Endothelial cell of umbilical vein (primary cell): ENCODE results near the gene CMSS1. TPM values are rescaled to one million over a fixed set of nuclear protein-coding genes. Genes with fewer than 3 reads are reported as not detected.

Experiments used
- BruUV-seq: library from RNA; stranded (reverse); fragments of 400-500 nt; replicated peaks from 2 replicates; lab custom pipeline; 2021; lab: Mats Ljungman, UMichigan
- CTCF ChIA-PET: fragments of 300-600, 350-600 bp; sonication (Branson Sonifier 250); formaldehyde crosslinking; loops from one replicate; lab custom pipeline; 2021; ENCODE audit warnings: antibody characterized with exemption, inconsistent platforms; lab: Charles Lee
- POLR2A ChIA-PET: fragments of 300-600, 350-600 bp; sonication (Branson Sonifier 250); formaldehyde crosslinking; loops from one replicate; lab custom pipeline; 2021; ENCODE audit warnings: antibody characterized with exemption, inconsistent platforms; lab: Charles Lee
- DNase-seq: peaks from one replicate; pipeline ENCODE4 v3.0.0-alpha.2; 2011; ENCODE audit warnings: low read depth, low spot score
- FAIRE-seq: peaks from 2 replicates; lab custom pipeline; 2011; peaks lifted over from hg19 to GRCh38; lab: Jason Lieb, UNC
- H2AFZ ChIP-seq: 2 replicates; pipeline ENCODE4 v1.6.0; 2012; ENCODE audit warnings: low read depth, low read length, control low read depth, inconsistent platforms
- H3K27ac ChIP-seq: 2 replicates; pipeline ENCODE4 v1.5.1; 2011; ENCODE audit warnings: low read depth, mild to moderate bottlenecking, control low read depth, low read length, moderate library complexity; ENCODE audit not compliant: insufficient read depth
- H3K27me3 ChIP-seq, 2 experiments: 2 replicates each; pipeline versions ENCODE4 v1.6.0 to v1.6.1; 2011; ENCODE audit warnings: low read length in 2 of 2, mixed read lengths in 1 of 2; ENCODE audit not compliant: control insufficient read depth in 2 of 2, insufficient read depth in 2 of 2
- H3K36me3 ChIP-seq, 2 experiments: 2 replicates in 1 of 2; 3 replicates in 1 of 2; pipeline ENCODE4 v1.5.1; 2011; ENCODE audit warnings: low read length in 2 of 2, mild to moderate bottlenecking in 1 of 2, moderate library complexity in 1 of 2; ENCODE audit not compliant: control insufficient read depth in 2 of 2, insufficient read depth in 2 of 2; ENCODE audit errors: extremely low read depth in 1 of 2
- H3K4me1 ChIP-seq: 3 replicates; pipeline ENCODE4 v1.5.1; 2011; ENCODE audit warnings: mild to moderate bottlenecking, low read length; ENCODE audit not compliant: control insufficient read depth, insufficient read depth; ENCODE audit errors: extremely low read depth
- H3K4me2 ChIP-seq: 2 replicates; pipeline ENCODE4 v1.6.1; 2011; ENCODE audit warnings: low read length, control low read depth, mixed read lengths; ENCODE audit not compliant: insufficient read depth
- H3K4me3 ChIP-seq, 3 experiments: fragments of 200-600 bp in 1 of 3; sonication (generic), shearing (Covaris generic) in 1 of 3; replicated peaks in 1 of 3; 2 replicates each; pipeline ENCODE4 v1.5.1; 2011 to 2016; ENCODE audit warnings: control low read depth in 3 of 3, low read length in 3 of 3, mild to moderate bottlenecking in 2 of 3, inconsistent platforms in 1 of 3, low read depth in 1 of 3, moderate library complexity in 1 of 3; ENCODE audit not compliant: insufficient read depth in 1 of 3
- H3K79me2 ChIP-seq: 2 replicates; pipeline ENCODE4 v1.6.0; 2012; ENCODE audit warnings: low read length, inconsistent platforms; ENCODE audit not compliant: control insufficient read depth, insufficient read depth
- H3K9ac ChIP-seq: replicated peaks from 2 replicates; pipeline ENCODE3; 2011; ENCODE audit warnings: low read length, control low read depth; ENCODE audit not compliant: insufficient read depth; ENCODE audit errors: extremely low read depth
- H3K9me1 ChIP-seq: replicated peaks from 3 replicates; pipeline ENCODE4 v1.6.0; 2011; ENCODE audit warnings: mild to moderate bottlenecking, low read length; ENCODE audit not compliant: control insufficient read depth, insufficient read depth; ENCODE audit errors: extremely low read depth
- H3K9me3 ChIP-seq: replicated peaks from 2 replicates; pipeline ENCODE4 v1.5.1; 2012; ENCODE audit warnings: low read length, inconsistent platforms; ENCODE audit not compliant: control insufficient read depth, insufficient read depth
- H4K20me1 ChIP-seq: replicated peaks from 2 replicates; pipeline ENCODE3; 2011; ENCODE audit warnings: mild to moderate bottlenecking, low read length; ENCODE audit not compliant: control insufficient read depth, insufficient read depth; ENCODE audit errors: extremely low read depth
- EZH2 ChIP-seq: IDR thresholded peaks from 2 replicates; pipeline ENCODE4 v1.6.1; 2012; ENCODE audit warnings: borderline replicate concordance, low read depth, mild to moderate bottlenecking, moderate library complexity, low read length, inconsistent platforms; ENCODE audit not compliant: severe bottlenecking
- FOS ChIP-seq: IDR thresholded peaks from 2 replicates; pipeline ENCODE4 v1.6.1; 2011; ENCODE audit warnings: mild to moderate bottlenecking, low read length, moderate library complexity, borderline replicate concordance; ENCODE audit not compliant: insufficient read depth
- GATA2 ChIP-seq: IDR thresholded peaks from 2 replicates; pipeline ENCODE4 v1.7.0; 2011; ENCODE audit warnings: low read depth, mild to moderate bottlenecking, moderate library complexity, mixed read lengths, low read length; ENCODE audit not compliant: insufficient read length, insufficient read depth
- JUN ChIP-seq: IDR thresholded peaks from 2 replicates; pipeline ENCODE4 v1.6.1; 2011; ENCODE audit warnings: borderline replicate concordance, low read depth; ENCODE audit not compliant: insufficient read length, insufficient read depth
- POLR2A ChIP-seq: IDR thresholded peaks from 2 replicates; pipeline ENCODE4 v1.6.1; 2012; ENCODE audit warnings: low read depth, mild to moderate bottlenecking, control low read depth, low read length
- POLR2AphosphoS5 ChIP-seq: IDR thresholded peaks from 2 replicates; pipeline ENCODE4 v1.6.1; 2012; ENCODE audit warnings: low read depth, mild to moderate bottlenecking, control low read depth, low read length, moderate library complexity; ENCODE audit not compliant: insufficient read depth
- dilution Hi-C: fragments of 300-500 bp; cut with MboI; formaldehyde crosslinking; loops from one replicate; pipeline ENCODE4 v1.15.0; 2019; ENCODE audit warnings: low sequenced_read_pairs; ENCODE audit not compliant: extremely low pct_ligation_motif_present
- intact Hi-C: fragments of 100-400 bp; cut with micrococcal nuclease; formaldehyde crosslinking; loops from one replicate; pipeline ENCODE4 v1.10.0; 2022
- polyA plus RNA-seq, 4 experiments: library from polyadenylated mRNA; depleted of rRNA in 3 of 4; stranded (reverse) in 3 of 4; unstranded in 1 of 4; fragments of >200 nt; gene quantifications; 2 replicates each; pipeline versions ENCODE4 v1.2.1 to v1.2.3, GENCODE V29; 2011 to 2012; ENCODE audit warnings: missing spikeins in 1 of 4
- total RNA-seq: library from RNA; stranded (reverse); gene quantifications from 2 replicates; pipeline ENCODE4 v1.2.3, GENCODE V29; 2021
- TF ChIP-seq, protein P1 (sequence below): IDR thresholded peaks from 2 replicates; pipeline ENCODE4 v1.6.1; 2011; ENCODE audit not compliant: insufficient read depth, insufficient read length
- TF ChIP-seq, protein P2 (sequence below), 2 donors: IDR thresholded peaks; 1 replicate in 1 of 2; 2 replicates in 1 of 2; pipeline ENCODE4 v1.5.1; 2011; ENCODE audit warnings: low read length in 2 of 2, mild to moderate bottlenecking in 2 of 2, moderate library complexity in 2 of 2, control low read depth in 1 of 2, inconsistent platforms in 1 of 2, low read depth in 1 of 2; ENCODE audit not compliant: insufficient read depth in 1 of 2; ENCODE audit errors: extremely low read depth in 1 of 2

CMSS1 gene
- total and polyA plus RNA-seq, 2 donors (not counting 3 experiments of a cell fraction or from before 2014, with no cell fraction given): 9.7 to 60.6 TPM

DNA sequence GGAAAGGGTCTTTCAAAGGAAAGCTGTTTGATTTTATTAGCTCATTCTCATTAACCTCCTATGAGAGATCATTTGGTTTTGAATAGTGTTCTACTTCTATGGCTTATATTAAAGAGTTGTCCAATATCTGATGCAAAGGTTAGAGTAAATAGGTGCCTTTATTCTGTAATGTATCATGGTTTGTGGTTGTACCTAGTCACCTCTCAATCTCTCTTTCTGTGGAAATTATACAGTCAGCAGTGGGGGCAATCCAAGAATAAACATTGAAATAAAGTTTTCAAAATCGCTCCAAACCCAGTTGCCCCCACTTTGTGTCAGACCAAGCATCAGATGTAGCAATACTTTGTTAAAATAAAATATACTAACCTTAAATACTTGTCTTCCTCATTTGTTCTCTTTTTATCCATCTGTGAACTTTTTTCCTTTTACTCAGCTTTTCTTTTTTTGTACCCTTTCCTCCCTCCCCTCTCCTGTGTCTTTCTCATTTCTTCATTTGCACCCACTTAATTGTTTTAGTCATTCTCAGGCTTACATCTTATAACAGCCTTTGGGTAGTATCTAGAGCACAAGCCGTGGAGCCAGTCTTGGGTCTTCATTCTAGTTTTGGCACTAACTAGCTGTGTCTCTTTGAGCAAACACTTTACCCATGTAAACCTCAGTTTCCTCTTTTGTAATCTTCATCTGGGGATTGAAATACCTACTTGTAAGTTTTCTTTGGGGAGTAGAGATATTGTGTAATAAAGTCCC, 16.7 kb downstream of the CMSS1 start:
- intact Hi-C loops (loop anchor here (5.0 kb wide), 3 partner anchors 483 to 1058 kb away; no protein-coding TSS in a partner anchor), dilution Hi-C loops (no loop called here)
- H3K36me3 ChIP-seq: no peaks in the 10 kb centered on the region
- no peak overlapping the region for H3K4me2 ChIP-seq
- no peak for TF ChIP-seq JUN
- TF ChIP-seq GATA2: no peak
- TF ChIP-seq FOS: no peak
- no peak for TF ChIP-seq EZH2
- TF ChIP-seq, protein P1, sequence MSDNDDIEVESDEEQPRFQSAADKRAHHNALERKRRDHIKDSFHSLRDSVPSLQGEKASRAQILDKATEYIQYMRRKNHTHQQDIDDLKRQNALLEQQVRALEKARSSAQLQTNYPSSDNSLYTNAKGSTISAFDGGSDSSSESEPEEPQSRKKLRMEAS: no peak
- no peak for TF ChIP-seq POLR2A
- TF ChIP-seq, protein P2, sequence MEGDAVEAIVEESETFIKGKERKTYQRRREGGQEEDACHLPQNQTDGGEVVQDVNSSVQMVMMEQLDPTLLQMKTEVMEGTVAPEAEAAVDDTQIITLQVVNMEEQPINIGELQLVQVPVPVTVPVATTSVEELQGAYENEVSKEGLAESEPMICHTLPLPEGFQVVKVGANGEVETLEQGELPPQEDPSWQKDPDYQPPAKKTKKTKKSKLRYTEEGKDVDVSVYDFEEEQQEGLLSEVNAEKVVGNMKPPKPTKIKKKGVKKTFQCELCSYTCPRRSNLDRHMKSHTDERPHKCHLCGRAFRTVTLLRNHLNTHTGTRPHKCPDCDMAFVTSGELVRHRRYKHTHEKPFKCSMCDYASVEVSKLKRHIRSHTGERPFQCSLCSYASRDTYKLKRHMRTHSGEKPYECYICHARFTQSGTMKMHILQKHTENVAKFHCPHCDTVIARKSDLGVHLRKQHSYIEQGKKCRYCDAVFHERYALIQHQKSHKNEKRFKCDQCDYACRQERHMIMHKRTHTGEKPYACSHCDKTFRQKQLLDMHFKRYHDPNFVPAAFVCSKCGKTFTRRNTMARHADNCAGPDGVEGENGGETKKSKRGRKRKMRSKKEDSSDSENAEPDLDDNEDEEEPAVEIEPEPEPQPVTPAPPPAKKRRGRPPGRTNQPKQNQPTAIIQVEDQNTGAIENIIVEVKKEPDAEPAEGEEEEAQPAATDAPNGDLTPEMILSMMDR (IDR thresholded peaks at IDR 0.05; ENCODE audit: extremely low read depth in 1 of 2, insufficient read depth in 1 of 2, low read depth in 1 of 2, low read length in 2 of 2): no peak
- no peak for TF ChIP-seq POLR2AphosphoS5
- H3K9me3 ChIP-seq: no peaks in the 10 kb centered on the region
- H3K4me3 ChIP-seq: no peak overlapping the region
- CTCF ChIA-PET: interaction anchor here (1.2 to 6.2 kb wide), 11 partner anchors 9 to 758 kb away, joined by 3 to 120 read pairs (median 4); partner anchors contain the start of genes CMSS1 and TBC1D23
- no peaks in the 10 kb centered on the region for H4K20me1 ChIP-seq
- no TSS peak for BruUV-seq
- no peaks in the 10 kb centered on the region for H3K27me3 ChIP-seq
- POLR2A ChIA-PET: interaction anchor here (1.2 kb wide), 1 partner anchor 10 kb away, joined by 3 read pairs; no protein-coding TSS in a partner anchor
- H3K4me1 ChIP-seq: peaks cover 23% of the 10 kb centered on the region
- FAIRE-seq (no peak), DNase-seq (no peak)
- no peak overlapping the region for H2AFZ ChIP-seq
- H3K9ac ChIP-seq: no peak overlapping the region
- peaks cover 49% of the 10 kb centered on the region for H3K79me2 ChIP-seq
- no peak overlapping the region for H3K27ac ChIP-seq
- no peaks in the 10 kb centered on the region for H3K9me1 ChIP-seq
